Lower lobe of right lung (tissue), 2 donors: ENCODE measurements around the gene NCOA7. TPM values are rescaled to one million over a fixed set of nuclear protein-coding genes. Genes with fewer than 3 reads are reported as not detected.

Source experiments
- ATAC-seq, 2 donors: fragments of 200-7000 bp; cut with Tn5 transposase; one replicate each; pipeline ENCODE4 v1.9.1; 2020 to 2022; ENCODE audit warnings: mild to moderate bottlenecking in 2 of 2, moderate library complexity in 2 of 2
- DNase-seq: peaks from one replicate; pipeline ENCODE4 v3.0.0-alpha.2; 2020
- H3K27ac ChIP-seq: fragments of 200-600 bp; one replicate; pipeline ENCODE4 v1.8.0; 2022
- H3K27me3 ChIP-seq: fragments of 200-600 bp; one replicate; pipeline ENCODE4 v1.8.0; 2022; ENCODE audit warnings: low read depth
- H3K36me3 ChIP-seq: fragments of 200-600 bp; one replicate; pipeline ENCODE4 v1.8.0; 2022; ENCODE audit warnings: mild to moderate bottlenecking
- H3K4me1 ChIP-seq: fragments of 200-600 bp; one replicate; pipeline ENCODE4 v1.8.0; 2022
- H3K4me3 ChIP-seq: fragments of 200-600 bp; one replicate; pipeline ENCODE4 v1.8.0; 2022; ENCODE audit warnings: mild to moderate bottlenecking
- H3K9me3 ChIP-seq: fragments of 200-600 bp; one replicate; pipeline ENCODE4 v1.8.0; 2022
- CTCF ChIP-seq: fragments of 200-600 bp; IDR thresholded peaks from one replicate; pipeline ENCODE4 v1.8.0; 2022; ENCODE audit warnings: antibody characterized with exemption, mild to moderate bottlenecking
- intact Hi-C: fragments of 100-400 bp; cut with DNase I; formaldehyde crosslinking; loops from one replicate; pipeline ENCODE4 v1.11.0; 2022
- total RNA-seq: library from RNA; stranded (reverse); fragmentation: NEBNext Ultra II Directional; extraction: Animal tissue kit (Norgen Biotek cat#: 25700); gene quantifications from one replicate; pipeline ENCODE4 v1.2.1, GENCODE V29; 2021
- donor health status: DM: no; HTN: yes; CAD: no; lungs with severe emphysema.

NCOA7 gene
- total RNA-seq, 1 donor from 2014 or later: 64.4 TPM

GRCh38 chr6:125818225-125818657, 27.5 kb downstream of the NCOA7 start:
- TF ChIP-seq CTCF: no peak
- Histone ChIP-seq H3K4me1 (peaks cover 66% of the 10 kb centered on the region), H3K4me3 (no peak overlapping the region), H3K27me3 (no peaks in the 10 kb centered on the region), H3K27ac (peak overlapping the region; percentile 44), H3K9me3 (no peaks in the 10 kb centered on the region), H3K36me3 (no peaks in the 10 kb centered on the region)
- intact Hi-C loops: no loop called here
- no peak for DNase-seq
- ATAC-seq: no peak

- intact Hi-C loops: no loop called here
- no peak for DNase-seq
- Histone ChIP-seq H3K4me1 (peaks cover 65% of the 10 kb centered on the region), H3K9me3 (no peaks in the 10 kb centered on the region), H3K27ac (peak overlapping the region; percentile 44), H3K4me3 (no peak overlapping the region), H3K36me3 (no peaks in the 10 kb centered on the region), H3K27me3 (no peaks in the 10 kb centered on the region)
- no peak for TF ChIP-seq CTCF
- peak; percentile 42 to 44 for ATAC-seq
Measured at GRCh38 chr6:125818772-125819260, 28.1 kb downstream of the NCOA7 start.

GRCh38 chr6:125819535-125820326, 29.0 kb downstream of the NCOA7 start:
- peak overlapping the region; percentile 44 for H3K27ac ChIP-seq

GRCh38 chr6:125821825-125822281, 31.1 kb downstream of the NCOA7 start:
- Histone ChIP-seq H3K27me3 (no peaks in the 10 kb centered on the region), H3K9me3 (no peaks in the 10 kb centered on the region), H3K36me3 (no peaks in the 10 kb centered on the region), H3K4me3 (no peak overlapping the region), H3K27ac (no peak overlapping the region), H3K4me1 (peaks cover 35% of the 10 kb centered on the region)
- intact Hi-C loops: no loop called here
- peak in 1 of 2 donors; percentile 54 for ATAC-seq
- no peak for TF ChIP-seq CTCF
- no peak for DNase-seq

More at GRCh38 chr6:125819535-125820326, 29.0 kb downstream of the NCOA7 start:
- no peaks in the 10 kb centered on the region for H3K9me3 ChIP-seq
- no peak overlapping the region for H3K4me3 ChIP-seq
- no peaks in the 10 kb centered on the region for H3K27me3 ChIP-seq
- intact Hi-C loops: no loop called here
- ATAC-seq: peak in 1 of 2 donors; percentile 18
- H3K4me1 ChIP-seq: peaks cover 56% of the 10 kb centered on the region
- TF ChIP-seq CTCF: no peak
- DNase-seq: no peak
- H3K36me3 ChIP-seq: no peaks in the 10 kb centered on the region

- no peaks in the 10 kb centered on the region for H3K9me3 ChIP-seq
- no peak overlapping the region for H3K27ac ChIP-seq
- H3K36me3 ChIP-seq: no peaks in the 10 kb centered on the region
- H3K27me3 ChIP-seq: no peaks in the 10 kb centered on the region
- no peak for TF ChIP-seq CTCF
- no peak for DNase-seq
- intact Hi-C loops: no loop called here
- no peak for ATAC-seq
- peaks cover 34% of the 10 kb centered on the region for H3K4me1 ChIP-seq
- H3K4me3 ChIP-seq: no peak overlapping the region
Measured at GRCh38 chr6:125823180-125823579, 32.4 kb downstream of the NCOA7 start.
